Measurements from ENCODE around the gene RBM38. TPM values are rescaled to one million over a fixed set of nuclear protein-coding genes. Genes with fewer than 3 reads are reported as not detected.

Gene RBM38
- total and polyA plus RNA-seq, 2 of the 13 experiments (the other 11 are each of a cell fraction or from before 2014, with no cell fraction given): 24.2 to 34.2 TPM

DNA sequence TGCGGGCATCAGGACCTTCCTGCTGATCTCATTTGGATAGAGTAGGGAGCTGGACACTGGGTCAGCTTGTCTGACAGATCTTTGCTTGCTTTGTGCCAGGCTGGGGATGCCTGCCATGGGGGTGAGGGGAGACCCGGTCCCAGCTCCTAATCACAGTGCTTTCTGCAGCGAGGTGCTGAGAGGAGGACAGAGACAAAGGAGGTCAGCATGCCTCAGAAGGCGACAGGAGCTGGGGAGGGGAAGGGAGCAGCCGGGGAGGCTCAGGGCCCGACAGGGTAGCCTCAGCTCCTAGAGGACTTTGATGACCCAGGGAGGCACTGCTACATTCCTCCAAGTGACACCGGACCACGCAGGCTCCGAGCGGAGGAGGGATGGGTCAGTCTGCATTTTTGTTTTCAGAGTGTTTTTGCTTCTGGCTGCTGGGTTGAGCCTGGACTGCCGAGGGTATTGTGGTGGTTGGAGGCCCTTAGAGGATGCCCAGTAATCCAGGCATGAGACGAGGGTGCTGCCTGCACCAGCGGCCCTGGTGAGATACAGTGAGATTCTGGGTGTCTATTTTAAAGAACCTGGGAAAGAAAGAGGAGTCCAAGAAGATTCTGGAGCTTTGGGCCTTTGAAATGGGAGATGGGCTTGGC, 7.8 kb downstream of the RBM38 start:
- no peaks in the 10 kb centered on the region for H3K79me2 ChIP-seq (ENCODE audit: insufficient read depth, low read length)
- no peak for ATAC-seq
- H3K4me3 ChIP-seq (replicated peaks in 1 of 3; ENCODE audit: insufficient read depth in 1 of 3, low read depth in 2 of 3, low read length in 3 of 3): no peak overlapping the region
- in situ Hi-C loops (cut with HindIII; ENCODE audit: extremely low pct_ligation_motif_present, low pct_unique_long_range_greater_than_20kb): loop anchor here (25.0 kb wide), 1 partner anchor 813 kb away; no protein-coding TSS in a partner anchor
- TF ChIP-seq, protein P1, sequence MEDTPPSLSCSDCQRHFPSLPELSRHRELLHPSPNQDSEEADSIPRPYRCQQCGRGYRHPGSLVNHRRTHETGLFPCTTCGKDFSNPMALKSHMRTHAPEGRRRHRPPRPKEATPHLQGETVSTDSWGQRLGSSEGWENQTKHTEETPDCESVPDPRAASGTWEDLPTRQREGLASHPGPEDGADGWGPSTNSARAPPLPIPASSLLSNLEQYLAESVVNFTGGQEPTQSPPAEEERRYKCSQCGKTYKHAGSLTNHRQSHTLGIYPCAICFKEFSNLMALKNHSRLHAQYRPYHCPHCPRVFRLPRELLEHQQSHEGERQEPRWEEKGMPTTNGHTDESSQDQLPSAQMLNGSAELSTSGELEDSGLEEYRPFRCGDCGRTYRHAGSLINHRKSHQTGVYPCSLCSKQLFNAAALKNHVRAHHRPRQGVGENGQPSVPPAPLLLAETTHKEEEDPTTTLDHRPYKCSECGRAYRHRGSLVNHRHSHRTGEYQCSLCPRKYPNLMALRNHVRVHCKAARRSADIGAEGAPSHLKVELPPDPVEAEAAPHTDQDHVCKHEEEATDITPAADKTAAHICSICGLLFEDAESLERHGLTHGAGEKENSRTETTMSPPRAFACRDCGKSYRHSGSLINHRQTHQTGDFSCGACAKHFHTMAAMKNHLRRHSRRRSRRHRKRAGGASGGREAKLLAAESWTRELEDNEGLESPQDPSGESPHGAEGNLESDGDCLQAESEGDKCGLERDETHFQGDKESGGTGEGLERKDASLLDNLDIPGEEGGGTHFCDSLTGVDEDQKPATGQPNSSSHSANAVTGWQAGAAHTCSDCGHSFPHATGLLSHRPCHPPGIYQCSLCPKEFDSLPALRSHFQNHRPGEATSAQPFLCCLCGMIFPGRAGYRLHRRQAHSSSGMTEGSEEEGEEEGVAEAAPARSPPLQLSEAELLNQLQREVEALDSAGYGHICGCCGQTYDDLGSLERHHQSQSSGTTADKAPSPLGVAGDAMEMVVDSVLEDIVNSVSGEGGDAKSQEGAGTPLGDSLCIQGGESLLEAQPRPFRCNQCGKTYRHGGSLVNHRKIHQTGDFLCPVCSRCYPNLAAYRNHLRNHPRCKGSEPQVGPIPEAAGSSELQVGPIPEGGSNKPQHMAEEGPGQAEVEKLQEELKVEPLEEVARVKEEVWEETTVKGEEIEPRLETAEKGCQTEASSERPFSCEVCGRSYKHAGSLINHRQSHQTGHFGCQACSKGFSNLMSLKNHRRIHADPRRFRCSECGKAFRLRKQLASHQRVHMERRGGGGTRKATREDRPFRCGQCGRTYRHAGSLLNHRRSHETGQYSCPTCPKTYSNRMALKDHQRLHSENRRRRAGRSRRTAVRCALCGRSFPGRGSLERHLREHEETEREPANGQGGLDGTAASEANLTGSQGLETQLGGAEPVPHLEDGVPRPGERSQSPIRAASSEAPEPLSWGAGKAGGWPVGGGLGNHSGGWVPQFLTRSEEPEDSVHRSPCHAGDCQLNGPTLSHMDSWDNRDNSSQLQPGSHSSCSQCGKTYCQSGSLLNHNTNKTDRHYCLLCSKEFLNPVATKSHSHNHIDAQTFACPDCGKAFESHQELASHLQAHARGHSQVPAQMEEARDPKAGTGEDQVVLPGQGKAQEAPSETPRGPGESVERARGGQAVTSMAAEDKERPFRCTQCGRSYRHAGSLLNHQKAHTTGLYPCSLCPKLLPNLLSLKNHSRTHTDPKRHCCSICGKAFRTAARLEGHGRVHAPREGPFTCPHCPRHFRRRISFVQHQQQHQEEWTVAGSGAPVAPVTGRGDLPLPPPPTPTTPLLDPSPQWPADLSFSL (CRISPR knock-in tag; IDR thresholded peaks at IDR 0.05): no peak
- no peak for TF ChIP-seq EP300 (IDR thresholded peaks at IDR 0.05; ENCODE audit: low read depth in 2 of 2, low read length in 2 of 2)
- no peak for TF ChIP-seq EP300 (CRISPR knock-in tag; IDR thresholded peaks at IDR 0.05; ENCODE audit: borderline replicate concordance)
- no peak for TF ChIP-seq ZNF354B (CRISPR knock-in tag; IDR thresholded peaks at IDR 0.05)
- no peak for TF ChIP-seq ZNF564 (CRISPR knock-in tag; IDR thresholded peaks at IDR 0.05)
- no peak for TF ChIP-seq HOXD1 (CRISPR knock-in tag; IDR thresholded peaks at IDR 0.05)
- TF ChIP-seq SRSF9 (IDR thresholded peaks at IDR 0.05; ENCODE audit: borderline replicate concordance, insufficient read depth, low read depth, low read length, poor library complexity, severe bottlenecking): no peak
- TF ChIP-seq KMT2A (CRISPR knock-in tag; IDR thresholded peaks at IDR 0.05): no peak
- TF ChIP-seq ZNF484 (CRISPR knock-in tag; IDR thresholded peaks at IDR 0.05; ENCODE audit: borderline replicate concordance, low read depth): no peak
- TF ChIP-seq, protein P2, sequence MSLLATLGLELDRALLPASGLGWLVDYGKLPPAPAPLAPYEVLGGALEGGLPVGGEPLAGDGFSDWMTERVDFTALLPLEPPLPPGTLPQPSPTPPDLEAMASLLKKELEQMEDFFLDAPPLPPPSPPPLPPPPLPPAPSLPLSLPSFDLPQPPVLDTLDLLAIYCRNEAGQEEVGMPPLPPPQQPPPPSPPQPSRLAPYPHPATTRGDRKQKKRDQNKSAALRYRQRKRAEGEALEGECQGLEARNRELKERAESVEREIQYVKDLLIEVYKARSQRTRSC (CRISPR knock-in tag; IDR thresholded peaks at IDR 0.05; ENCODE audit: low read depth): no peak
- TF ChIP-seq, protein P3, sequence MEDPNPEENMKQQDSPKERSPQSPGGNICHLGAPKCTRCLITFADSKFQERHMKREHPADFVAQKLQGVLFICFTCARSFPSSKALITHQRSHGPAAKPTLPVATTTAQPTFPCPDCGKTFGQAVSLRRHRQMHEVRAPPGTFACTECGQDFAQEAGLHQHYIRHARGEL (CRISPR knock-in tag; IDR thresholded peaks at IDR 0.05): no peak
- H3K4me1 ChIP-seq (ENCODE audit: insufficient read depth, low read length): no peaks in the 10 kb centered on the region
- no peaks in the 10 kb centered on the region; the same call in 1 of the 2 replicates for H4K20me1 ChIP-seq (ENCODE audit: insufficient read depth, low read length)
- peaks cover 32 to 68% of the 10 kb centered on the region in 2 experiments for H3K36me3 ChIP-seq (replicated peaks in 1 of 2; ENCODE audit: control insufficient read depth in 1 of 2, insufficient read depth in 2 of 2, low read length in 2 of 2)
- intact Hi-C loops (cut with micrococcal nuclease; ENCODE audit: unreplicated experiment): no loop called here
- BruUV-seq (replicated peaks): no TSS peak
- no peak overlapping the region for H3K4me2 ChIP-seq (ENCODE audit: low read depth, low read length)
- H3K27me3 ChIP-seq (ENCODE audit: control insufficient read depth in 1 of 2, insufficient read depth in 2 of 2, low read length in 2 of 2): no peaks in the 10 kb centered on the region
- H3K9ac ChIP-seq (ENCODE audit: insufficient read depth, low read depth, low read length): no peak overlapping the region
- ChIA-PET CTCF (ENCODE audit: low intra/inter-chr PET ratio, low total read pairs) (no interaction called here), POLR2A (interaction anchor here (0.6 kb wide), 1 partner anchor 10 kb away, joined by 3 read pairs; no protein-coding TSS in a partner anchor)
- H2AFZ ChIP-seq (ENCODE audit: low read length): no peak overlapping the region
- H3K9me3 ChIP-seq (ENCODE audit: low read length): no peaks in the 10 kb centered on the region
- WGBS (ENCODE audit: low lambda C conversion rate): 93% methylated on average over 13 of the region's 13 CpGs
- DNase-seq (ENCODE audit: low spot score): no peak
- no peak overlapping the region for H3K27ac ChIP-seq (ENCODE audit: extremely low read length, insufficient read depth, low read length)
- no peak for FAIRE-seq
